UCSD-AML1 (cell line): ENCODE results near the gene JAG1.

Source experiments
- DNase-seq: peaks from one replicate; lab custom pipeline; 2025; ENCODE audit not compliant: unreplicated experiment; lab: John Stamatoyannopoulos, UW

JAG1 gene

GRCh38 chr20:10653599-10654249 is 20.1 kb downstream of the JAG1 start:
- no peak for DNase-seq

GRCh38 chr20:10652660-10653261 is 21.0 kb downstream of the JAG1 start:
- DNase-seq, result no peak

GRCh38 chr20:10652185-10652584 is 21.6 kb downstream of the JAG1 start:
- DNase-seq, result no peak

- DNase-seq, result no peak
Observed at GRCh38 chr20:10651227-10651990, 22.4 kb downstream of the JAG1 start.

- DNase-seq, result no peak
Observed at GRCh38 chr20:10649797-10650160, 24.0 kb downstream of the JAG1 start.

GRCh38 chr20:10649080-10649796 is 24.6 kb downstream of the JAG1 start:
- no peak for DNase-seq

GRCh38 chr20:10648651-10649050 is 25.1 kb downstream of the JAG1 start:
- DNase-seq, result no peak

- no peak for DNase-seq
Observed at GRCh38 chr20:10647909-10648308, 25.9 kb downstream of the JAG1 start.

GRCh38 chr20:10647471-10647870 is 26.3 kb downstream of the JAG1 start:
- DNase-seq, result no peak

GRCh38 chr20:10646886-10647420 is 26.8 kb downstream of the JAG1 start:
- DNase-seq, result no peak

- no peak for DNase-seq
Observed at GRCh38 chr20:10646006-10646405, 27.8 kb downstream of the JAG1 start.

GRCh38 chr20:10645205-10645570 is 28.6 kb downstream of the JAG1 start:
- DNase-seq, result no peak

- DNase-seq, result no peak
Observed at GRCh38 chr20:10644458-10645204, 29.2 kb downstream of the JAG1 start.

- no peak for DNase-seq
Observed at GRCh38 chr20:10643560-10643873, 30.3 kb downstream of the JAG1 start.

GRCh38 chr20:10642856-10643559 is 30.8 kb downstream of the JAG1 start:
- no peak for DNase-seq

GRCh38 chr20:10641893-10642292 is 31.9 kb downstream of the JAG1 start:
- no peak for DNase-seq

GRCh38 chr20:10641467-10641866 is 32.3 kb downstream of the JAG1 start:
- DNase-seq, result no peak

- DNase-seq, result no peak
Observed at GRCh38 chr20:10640897-10641296, 32.9 kb downstream of the JAG1 start.

- no peak for DNase-seq
Observed at GRCh38 chr20:10639737-10640556, 33.9 kb downstream of the JAG1 start.
